NCI-H1694 treated with DMSO at 0.1 percent for 48 hours (cell line): ENCODE measurements around the gene BCAS1.

ENCODE experiments used
- DNase-seq: peaks from one replicate; lab custom pipeline; 2025; lab: John Stamatoyannopoulos, UW

The BCAS1 gene

DNA sequence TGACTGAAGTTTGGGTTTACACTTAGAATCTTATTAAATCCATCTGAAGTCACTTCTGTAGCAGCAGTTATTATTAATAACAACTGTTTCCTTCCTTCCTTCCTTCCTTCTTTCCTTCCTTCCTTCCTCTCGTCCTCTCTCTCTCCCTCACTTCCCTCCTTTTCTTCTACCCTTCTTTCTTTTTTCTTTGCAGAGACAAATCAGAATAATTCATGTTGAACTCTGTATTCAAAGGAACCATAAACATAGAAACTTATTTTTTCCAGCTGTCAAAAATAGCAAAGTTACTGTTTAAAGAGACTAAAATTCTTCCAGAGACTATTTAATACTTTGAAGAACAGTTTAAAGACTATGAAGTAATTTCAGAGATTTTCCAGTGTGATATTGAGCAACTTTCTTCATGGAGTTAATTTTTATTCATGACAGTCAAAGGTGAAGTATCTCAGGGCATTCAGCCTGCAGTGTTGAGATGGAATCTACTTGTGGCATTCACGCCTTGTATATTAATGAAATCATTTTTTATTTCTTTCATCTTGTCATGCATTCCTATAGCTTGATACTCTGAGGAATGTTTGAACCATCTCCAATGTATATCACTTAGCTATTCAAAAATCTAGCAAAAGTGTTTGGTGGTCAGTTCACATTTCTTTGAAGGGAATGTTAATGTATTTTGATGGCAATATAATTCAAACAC is 109.7 kb downstream of the BCAS1 start:
- DNase-seq = no peak

DNA sequence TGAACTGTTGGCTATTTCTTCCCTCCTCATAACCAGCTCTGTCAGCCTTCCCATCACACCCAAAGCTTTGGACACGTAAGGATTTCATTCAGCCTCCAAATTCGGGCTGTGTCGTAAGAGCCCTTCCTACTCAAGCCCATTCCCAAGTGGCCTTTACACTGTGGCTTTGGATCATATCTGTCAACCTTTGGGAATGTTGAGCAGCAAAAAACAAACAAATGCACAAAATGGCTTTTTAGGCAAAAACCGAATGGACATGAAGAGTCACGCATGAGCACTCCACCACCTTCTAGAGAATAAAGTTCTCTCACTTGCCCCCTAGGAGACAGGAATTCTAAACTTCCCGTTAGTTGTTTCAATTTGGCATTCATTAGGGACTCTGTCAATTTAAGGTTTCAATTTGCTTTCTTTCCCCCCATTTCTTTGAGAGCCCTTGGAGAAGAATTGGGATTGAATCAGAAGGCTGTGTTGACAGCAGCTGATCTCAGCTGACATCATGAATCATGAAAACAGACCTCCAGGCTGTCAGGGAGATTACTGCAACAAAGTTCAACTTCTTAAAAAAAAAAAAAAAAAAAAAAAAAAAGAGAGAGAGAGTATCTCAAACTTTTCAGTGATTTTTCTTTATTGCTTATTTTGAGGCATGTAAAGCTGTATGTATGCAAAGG is 110.3 kb downstream of the BCAS1 start:
- DNase-seq = no peak

DNA sequence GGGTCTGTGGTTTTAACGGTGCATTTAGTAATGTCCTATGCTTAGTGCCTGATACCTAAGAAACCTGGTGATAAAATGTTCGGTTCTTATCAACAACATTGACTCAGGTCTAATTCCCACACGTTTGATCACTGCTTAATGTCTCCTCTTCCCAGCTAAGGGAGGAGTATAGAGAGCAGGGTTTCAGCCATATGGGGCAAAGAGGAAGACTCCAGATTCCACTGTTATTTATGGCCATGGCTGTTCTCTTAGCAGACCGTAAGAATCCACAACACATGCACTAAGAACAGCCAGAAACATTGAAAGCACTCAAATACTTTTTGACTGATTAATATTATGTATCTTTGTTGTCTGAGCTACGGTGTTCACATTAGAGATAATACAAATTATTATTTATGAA is 112.1 kb downstream of the BCAS1 start:
- DNase-seq = no peak

DNA sequence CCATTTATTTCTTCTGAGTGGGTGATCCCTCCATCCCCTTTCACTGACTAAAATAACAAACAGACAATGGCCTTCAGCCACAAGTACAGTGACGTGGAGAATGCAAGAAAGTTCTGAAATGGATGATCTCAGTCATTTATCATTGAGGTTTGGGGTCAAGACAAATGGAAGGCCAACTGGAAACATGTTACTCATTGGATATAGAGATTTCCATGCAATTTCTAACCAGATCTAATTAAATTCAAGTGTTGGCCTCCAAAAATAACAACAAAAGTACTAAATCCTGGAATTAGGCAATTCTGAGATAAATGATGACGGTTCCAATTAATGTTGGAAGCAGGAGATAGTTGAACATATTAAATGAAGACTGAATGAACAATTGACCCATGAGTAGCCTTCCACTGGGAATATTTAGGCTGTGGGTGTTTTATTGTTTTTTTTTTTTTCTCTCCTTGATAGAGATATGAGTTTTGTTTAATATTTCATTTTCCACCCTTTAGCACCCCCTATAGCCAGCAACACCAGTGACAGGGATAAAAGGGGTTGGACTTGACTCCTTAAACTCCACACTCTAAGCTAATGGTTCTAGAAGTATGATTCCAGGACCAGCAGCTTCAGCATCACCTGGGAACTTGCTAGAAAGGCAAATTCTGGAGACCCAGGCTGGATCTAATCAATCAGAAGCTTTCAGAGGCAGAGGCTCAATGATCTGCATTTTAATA is 112.8 kb downstream of the BCAS1 start:
- DNase-seq = no peak

DNA sequence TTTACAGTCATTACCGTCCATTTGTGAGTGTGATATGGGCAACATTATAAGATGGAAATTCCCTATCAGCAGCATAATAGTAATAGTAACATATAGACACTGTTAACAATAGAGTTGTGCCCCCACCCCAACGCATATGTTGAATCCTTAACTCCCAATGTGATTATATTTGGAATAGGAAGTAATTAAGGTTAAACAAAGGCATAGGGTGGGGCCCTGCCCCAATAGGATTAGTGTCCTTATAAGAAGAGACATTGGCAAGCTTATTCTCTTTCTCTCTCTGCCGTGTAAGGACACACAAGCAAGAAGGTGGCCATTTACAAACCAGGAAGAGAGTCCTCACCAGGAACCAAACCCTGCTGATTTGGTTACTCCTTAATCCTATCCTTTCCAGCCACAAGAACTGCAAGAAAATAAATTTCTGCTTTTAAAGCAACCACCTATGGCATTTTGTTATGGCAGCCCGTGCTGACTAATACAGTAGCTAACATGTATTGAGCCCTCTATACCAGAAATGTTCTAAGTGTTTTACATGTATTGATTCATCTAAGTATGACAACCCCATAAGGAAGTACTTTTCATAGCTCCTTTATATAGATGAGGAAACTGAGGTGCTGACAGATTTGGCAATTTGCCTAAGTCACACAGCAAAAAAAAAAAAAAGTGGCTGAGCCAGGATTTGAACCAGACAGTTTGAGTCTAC is 114.2 kb downstream of the BCAS1 start:
- DNase-seq = no peak

DNA sequence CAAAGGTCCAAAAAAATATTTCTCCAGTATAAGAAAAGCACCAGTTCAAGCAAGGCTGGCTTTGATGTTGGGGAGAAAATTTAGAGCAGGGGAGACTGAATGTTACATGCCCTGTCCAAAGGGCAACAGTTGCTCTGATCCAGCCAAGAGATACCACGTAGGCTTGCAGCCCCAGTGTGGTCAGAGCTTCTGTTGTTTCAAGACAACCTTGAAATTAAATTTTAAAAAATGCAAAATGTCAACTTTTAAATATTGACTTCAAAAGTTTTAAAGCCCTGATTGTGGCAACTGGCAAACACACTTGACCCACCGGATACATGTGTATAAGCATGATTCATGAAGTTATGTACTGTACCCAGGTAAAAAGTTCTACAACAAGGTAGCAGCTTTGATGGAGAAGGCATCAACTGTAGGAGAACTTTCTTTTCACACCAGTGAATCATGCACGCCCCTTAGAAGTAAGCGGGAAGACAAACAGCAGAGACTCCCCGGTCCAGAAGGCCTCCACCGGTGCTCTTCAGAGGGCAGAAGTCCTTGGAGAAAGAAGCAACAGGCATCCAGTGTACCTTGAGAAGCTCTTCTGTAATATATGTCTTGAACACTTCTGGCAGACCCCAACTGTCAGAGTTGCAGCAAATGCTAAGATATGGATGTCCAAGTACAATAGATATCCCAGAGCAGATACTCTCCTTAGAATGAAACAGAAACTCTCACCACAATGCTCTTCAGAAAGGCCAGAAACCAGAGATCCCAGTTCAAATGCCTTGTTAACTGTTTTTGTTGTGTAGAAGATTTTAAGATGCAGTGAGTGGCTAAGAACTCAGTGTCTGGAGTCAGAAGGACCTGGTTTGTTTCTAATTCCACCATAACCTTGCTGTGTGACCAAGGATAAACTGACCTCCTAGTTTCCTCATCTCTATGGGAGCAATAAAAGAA is 115.4 kb downstream of the BCAS1 start:
- no peak for DNase-seq

DNA sequence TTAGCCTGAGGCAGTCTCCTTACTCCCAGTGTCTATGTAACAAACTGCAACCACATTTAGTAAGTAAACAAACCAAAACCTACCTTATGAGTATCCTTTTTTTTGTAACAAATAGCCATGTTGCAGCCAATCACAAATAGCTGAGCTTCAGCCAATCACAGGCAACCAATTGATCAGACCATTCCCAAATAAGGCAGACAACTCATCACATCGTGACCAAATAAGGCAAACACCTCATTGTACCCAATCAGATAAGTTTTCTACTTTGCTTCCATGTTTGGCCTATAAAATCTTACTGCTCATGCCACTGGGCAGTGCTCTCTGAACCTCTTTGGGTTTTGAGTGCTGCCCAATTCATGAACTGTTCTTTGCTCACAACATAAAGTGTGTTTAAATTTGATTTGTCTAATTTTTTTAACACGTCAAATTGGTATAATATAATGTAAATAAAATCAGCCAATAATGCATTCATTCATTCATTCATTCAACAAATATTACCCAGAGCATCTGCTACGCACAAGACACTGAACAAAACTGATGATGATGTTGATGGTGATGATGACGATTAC is 117.8 kb downstream of the BCAS1 start:
- no peak for DNase-seq

DNA sequence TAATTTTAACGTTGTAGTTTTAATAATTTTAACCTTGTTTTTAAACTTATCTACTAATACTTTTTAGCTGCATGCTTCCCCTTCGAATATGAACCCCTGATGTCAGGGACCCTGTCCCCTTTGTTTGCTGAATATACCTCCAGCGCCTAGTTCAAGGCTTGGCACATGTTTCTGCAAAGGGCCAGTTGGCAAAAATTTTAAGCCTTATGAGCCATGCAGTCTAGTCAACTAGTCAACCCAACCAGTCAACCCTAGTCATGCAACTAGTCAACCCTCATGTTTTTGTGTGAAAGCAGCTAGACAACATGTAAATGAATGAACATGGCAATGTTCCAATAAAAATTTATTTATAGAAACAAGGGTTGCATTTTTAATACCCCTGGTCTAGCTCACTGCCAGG is 119.8 kb downstream of the BCAS1 start:
- no peak for DNase-seq

DNA sequence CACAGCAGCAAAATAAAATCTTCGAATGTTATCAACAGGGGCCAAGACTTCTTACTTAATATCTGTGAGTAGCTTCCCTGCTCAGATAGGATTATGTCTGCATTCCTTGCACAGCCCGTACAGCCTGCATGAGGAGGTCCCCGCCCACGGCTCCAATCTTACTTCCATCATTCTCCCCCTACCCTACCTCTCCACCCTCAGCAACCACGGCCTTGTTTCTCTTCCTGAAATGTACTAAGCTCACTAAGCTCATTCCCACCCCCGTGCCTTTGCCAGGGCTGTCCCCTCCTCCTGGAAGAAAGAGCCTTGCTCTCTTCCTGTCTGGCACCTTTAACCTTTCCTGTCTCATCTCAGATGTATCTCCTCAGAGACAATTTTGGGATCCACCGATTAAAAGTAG is 120.4 kb downstream of the BCAS1 start:
- DNase-seq = no peak

DNA sequence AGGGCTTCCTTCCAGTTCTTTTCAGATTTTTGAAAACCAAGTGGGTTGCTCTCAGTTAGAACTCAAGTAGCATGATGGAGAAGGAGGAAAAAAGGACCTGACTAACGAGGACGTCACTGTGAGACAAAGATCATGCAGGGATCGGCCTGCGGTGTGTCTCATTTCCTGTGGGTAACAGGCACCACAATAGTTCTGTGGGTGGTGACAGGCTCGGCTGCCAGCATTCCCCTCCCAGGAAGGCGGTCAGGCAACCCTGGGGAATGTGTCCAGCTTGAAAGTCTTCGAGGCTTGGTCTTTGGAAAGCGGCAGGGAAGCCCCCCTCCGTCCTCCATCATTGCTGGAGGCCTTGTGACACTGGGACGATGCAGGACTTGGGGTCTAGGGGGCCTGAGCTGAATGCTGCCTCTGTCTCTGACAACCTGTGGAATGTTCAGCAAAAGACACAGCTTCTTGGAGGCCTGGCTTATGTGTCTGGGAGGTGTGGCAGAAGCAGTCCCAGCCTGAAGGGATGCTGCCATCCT is 121.0 kb downstream of the BCAS1 start:
- no peak for DNase-seq

DNA sequence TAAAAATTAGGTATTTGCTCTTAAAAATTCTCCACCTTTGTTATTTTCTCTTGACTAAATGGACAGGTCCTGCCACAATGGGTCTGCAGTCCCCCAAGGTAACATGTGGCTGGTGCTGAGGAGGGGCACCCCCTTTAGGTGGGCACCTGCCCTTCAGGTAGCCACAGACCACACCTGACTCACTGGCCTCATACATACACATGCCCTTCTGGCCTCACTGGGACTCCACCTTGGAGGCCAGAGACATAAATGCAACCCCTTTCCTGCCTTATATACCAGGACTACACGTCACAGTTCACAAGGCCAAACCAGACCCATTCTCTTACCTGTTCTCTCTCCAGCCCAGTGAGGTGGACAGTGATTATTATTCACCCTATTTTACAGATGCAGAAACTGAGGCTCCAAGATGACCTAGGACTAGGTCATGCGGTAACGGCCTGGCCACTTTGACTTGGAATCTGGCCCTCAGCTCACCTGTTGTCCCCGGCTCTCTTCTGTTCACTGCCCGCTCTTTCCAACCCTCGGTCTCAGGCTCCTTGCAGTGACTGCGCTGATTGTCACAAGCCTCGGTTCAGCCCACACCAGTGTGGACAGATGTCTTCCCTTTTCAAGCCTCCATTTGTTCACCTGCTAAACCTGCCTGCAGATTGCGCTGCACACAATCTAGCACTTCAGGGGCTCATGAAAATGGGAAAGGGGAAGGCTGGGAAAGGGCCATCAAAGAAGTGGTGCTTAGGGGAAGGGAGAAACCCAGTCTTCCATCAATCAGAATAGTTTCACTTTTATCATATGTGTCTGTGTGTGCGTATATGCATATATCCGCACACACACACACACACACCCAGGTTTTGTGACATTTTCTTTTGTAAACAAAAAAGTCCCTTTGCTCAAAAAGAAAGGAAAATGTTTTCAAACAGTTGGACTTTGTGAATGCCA is 121.7 kb downstream of the BCAS1 start:
- no peak for DNase-seq

DNA sequence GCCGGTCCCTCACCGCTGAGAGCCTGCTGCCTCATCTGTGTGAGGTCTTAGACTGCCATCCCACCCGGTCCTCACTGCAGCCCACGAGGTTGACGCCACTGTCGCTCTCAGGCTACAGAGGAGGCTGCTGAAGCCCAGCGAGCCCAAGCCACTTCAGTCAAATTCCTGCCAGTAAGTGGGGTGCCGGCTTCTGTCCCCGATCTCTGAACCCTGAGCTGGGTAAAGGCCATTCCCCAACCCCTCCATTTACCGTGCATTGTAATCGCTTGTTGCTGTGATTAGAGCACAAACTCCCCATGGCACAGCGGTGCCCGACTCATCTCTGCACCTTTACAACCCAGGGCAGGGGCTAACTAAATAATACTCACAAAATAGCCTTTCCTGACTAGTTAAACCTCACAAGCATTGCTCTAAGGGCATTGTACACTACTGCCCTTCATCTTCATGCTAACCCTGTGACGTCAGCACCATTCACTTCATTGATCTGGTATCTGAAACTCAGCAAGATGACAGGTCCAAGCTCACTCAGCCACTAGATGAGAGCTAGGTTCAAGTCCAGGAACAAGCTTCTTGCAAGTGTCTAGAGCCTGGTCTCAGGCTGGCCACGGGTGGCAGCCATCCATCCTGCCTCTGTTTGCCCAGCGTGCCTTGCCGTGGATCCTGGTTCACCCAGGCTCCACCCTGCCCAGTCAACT is 122.7 kb downstream of the BCAS1 start:
- no peak for DNase-seq

DNA sequence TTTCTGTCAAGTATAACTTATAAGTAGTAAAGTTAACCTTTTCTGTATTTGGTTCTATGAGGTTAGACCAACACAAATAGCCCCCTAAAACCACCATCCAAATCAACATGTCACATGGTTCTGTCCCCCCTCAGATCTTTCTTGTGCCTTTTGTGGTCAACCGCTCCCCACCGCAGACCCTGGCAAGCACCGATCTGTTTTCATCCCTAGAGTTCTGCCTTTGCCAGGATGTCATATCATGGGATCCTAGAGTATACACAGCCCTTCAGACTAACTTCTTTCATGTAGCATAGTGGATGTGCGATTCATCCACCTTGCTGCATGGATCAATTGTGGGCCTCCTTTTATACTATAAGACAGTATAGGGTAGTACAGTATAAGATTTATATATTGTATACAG is 124.3 kb downstream of the BCAS1 start:
- no peak for DNase-seq

DNA sequence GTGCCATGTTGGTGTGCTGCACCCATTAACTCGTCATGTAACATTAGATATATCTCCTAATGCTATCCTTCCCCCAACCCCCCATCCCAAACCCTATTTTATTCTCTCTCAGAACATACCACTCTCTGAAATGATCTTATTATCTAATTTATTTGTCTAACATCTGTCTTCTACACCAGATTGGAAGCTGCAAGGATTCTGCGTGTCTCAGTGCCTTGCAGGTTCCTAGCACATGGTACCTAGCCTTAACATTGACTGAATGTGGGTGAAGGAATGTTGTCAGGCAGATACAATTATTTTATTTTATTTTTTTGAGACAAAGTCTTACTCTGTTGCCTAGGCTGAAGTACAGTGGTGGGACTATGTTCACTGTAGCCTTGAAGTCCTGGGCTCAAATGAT is 124.9 kb downstream of the BCAS1 start:
- no peak for DNase-seq

DNA sequence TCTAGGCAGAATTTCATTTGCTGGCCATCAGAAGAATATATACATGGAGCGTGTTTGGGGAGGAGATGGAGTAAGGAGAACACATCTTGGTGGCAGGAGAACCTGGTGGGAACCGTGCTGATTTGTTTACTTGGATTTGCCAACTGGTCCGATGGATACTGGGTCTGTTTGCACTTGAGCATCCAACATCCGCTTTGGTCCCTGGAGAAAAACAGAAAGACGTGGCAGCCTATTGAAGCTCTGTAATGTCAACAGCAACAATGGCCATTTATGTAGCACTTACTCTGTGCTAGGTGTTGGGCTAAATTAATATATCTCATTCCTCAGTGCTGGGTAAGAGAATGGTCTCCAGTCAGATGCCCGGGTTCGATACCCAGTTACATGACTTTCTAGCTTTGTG is 125.6 kb downstream of the BCAS1 start:
- DNase-seq = no peak

DNA sequence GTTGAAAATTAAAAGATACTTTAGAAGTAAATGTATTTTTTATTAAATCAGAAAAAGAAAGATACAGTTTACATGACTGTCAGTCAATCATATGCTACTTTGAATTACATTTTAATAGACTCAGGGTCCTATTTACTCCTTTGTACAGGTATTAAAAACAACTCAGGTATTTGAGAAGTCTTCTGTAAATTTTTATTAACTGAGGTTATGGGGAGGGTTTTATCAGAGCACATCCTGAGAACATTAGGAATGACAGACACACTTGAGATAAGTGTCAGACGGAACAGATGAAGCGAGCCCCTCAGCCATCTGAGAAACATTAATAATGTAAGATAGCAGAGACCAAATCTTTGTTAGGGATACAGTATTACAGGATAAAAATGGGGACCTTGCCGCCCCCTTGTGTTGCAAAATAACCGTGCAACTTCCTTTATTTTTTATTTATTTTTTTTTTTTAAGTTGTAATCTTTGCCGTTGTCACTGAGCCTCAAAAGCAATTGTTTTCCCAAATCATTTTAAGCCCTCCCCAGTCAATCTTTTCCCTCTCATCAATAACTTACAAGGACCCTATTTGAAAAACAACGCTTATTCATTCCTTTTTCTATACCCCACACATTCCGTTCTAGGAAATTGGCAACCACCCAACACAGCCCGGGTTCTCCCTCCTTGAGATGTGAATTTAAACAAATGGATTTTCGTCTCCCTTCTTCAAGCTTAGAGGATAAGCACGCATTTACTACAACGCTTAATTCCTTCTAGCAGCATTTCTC is 126.7 kb downstream of the BCAS1 start:
- DNase-seq = no peak

DNA sequence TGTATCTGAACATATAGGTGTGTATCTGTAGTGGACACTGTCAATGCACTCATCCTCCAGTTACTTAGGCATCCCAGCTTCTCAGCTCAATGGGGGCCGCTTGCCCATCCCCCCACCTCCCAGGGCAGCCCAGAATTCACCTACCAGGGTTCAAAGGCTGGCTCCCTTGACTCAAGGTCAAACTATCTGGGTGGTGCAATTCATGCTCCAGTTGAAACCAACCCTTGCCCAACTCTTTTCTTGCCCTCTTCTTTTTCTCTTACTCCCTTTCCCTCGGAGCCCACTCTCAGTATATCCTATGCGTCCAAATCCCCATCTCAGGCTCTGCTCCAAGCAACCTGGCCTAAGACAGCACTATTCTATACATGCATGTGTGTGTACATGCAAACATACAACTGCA is 127.4 kb downstream of the BCAS1 start:
- no peak for DNase-seq

DNA sequence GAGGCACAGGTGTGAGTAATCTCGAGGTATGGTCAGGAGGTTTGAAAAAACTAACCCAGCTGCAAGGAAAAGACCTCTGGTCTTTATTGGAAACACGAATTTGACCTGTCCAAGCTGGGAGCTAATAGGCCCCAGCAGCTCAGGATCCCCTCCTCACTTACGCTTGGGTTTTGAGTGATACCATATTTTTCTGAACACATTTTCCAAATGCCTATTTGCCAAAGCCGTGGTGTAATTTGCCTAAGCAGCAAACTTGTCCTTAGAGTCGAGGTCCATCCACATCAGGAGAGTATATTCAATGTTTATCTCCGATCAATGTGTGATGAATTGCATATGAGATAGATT is 128.0 kb downstream of the BCAS1 start:
- DNase-seq = no peak
